KMS-11 (cell line): ENCODE results near the gene CCDC148.

ENCODE experiments used
- H2AFZ ChIP-seq: fragments of 200-600 bp; sonication (generic); 2 replicates; pipeline ENCODE4 v1.6.1; 2016; ENCODE audit warnings: antibody characterized with exemption, mixed run types, low read depth
- H3K27ac ChIP-seq: fragments of 200-600 bp; sonication (generic); 2 replicates; pipeline ENCODE4 v1.6.1; 2016; ENCODE audit warnings: mild to moderate bottlenecking, mixed run types
- H3K27me3 ChIP-seq: fragments of 200-600 bp; sonication (generic); 2 replicates; pipeline ENCODE4 v1.6.1; 2017; ENCODE audit warnings: mild to moderate bottlenecking, low read depth, mixed run types, moderate library complexity; ENCODE audit not compliant: insufficient read depth
- H3K36me3 ChIP-seq: fragments of 200-600 bp; sonication (generic); 2 replicates; pipeline ENCODE4 v1.6.1; 2017; ENCODE audit warnings: mild to moderate bottlenecking, mixed run types; ENCODE audit not compliant: insufficient read depth
- H3K4me1 ChIP-seq: fragments of 200-600 bp; sonication (generic); 2 replicates; pipeline ENCODE4 v1.6.1; 2016; ENCODE audit warnings: mild to moderate bottlenecking, low read depth, mixed run types; ENCODE audit not compliant: poor library complexity, severe bottlenecking
- H3K4me2 ChIP-seq: fragments of 200-600 bp; sonication (generic); 2 replicates; pipeline ENCODE4 v1.7.0; 2016; ENCODE audit warnings: mild to moderate bottlenecking, mixed run types
- H3K4me3 ChIP-seq: fragments of 200-600 bp; sonication (generic); IDR thresholded peaks from 2 replicates; pipeline ENCODE4 v1.6.1; 2017; ENCODE audit warnings: low read depth, low read length, mixed read lengths; ENCODE audit not compliant: insufficient read depth
- H3K79me2 ChIP-seq: fragments of 200-600 bp; sonication (generic); 2 replicates; pipeline ENCODE4 v1.6.1; 2016; ENCODE audit warnings: low read depth, mixed run types; ENCODE audit not compliant: insufficient read depth
- H3K9ac ChIP-seq: fragments of 200-600 bp; sonication (generic); 2 replicates; pipeline ENCODE4 v1.6.1; 2016; ENCODE audit warnings: mild to moderate bottlenecking, mixed run types
- H4K20me1 ChIP-seq: fragments of 200-600 bp; sonication (generic); 2 replicates; pipeline ENCODE4 v1.6.1; 2016; ENCODE audit warnings: mild to moderate bottlenecking, mixed run types; ENCODE audit not compliant: insufficient read depth
- CTCF ChIP-seq: fragments of 200-600 bp; sonication (generic); conservative IDR thresholded peaks from 2 replicates; pipeline ENCODE4 v1.6.1; 2017; ENCODE audit warnings: low read depth, mild to moderate bottlenecking, antibody characterized with exemption, low read length, moderate library complexity, mixed read lengths

The CCDC148 gene

GRCh38 chr2:158487419-158487818 is 30.9 kb upstream of the CCDC148 start:
- H3K4me1 ChIP-seq, result peaks cover 51% of the 10 kb centered on the region
- peak overlapping the region; percentile 18 for H3K4me2 ChIP-seq
- no peak overlapping the region for H3K4me3 ChIP-seq
- TF ChIP-seq CTCF, result no peak
- peaks cover 88% of the 10 kb centered on the region; the same call in 1 of the 2 replicates for H3K79me2 ChIP-seq
- no peak overlapping the region for H2AFZ ChIP-seq
- no peak overlapping the region for H3K27ac ChIP-seq
- no peaks in the 10 kb centered on the region for H3K27me3 ChIP-seq
- no peak overlapping the region for H3K9ac ChIP-seq
- peaks cover 4% of the 10 kb centered on the region; the same call in 1 of the 2 replicates for H4K20me1 ChIP-seq
- no peaks in the 10 kb centered on the region for H3K36me3 ChIP-seq

- Histone ChIP-seq H4K20me1 (peaks cover 4% of the 10 kb centered on the region; the same call in 1 of the 2 replicates), H3K27ac (no peak overlapping the region), H3K27me3 (no peaks in the 10 kb centered on the region), H3K4me2 (peak overlapping the region; percentile 18; the same call in 1 of the 2 replicates), H3K36me3 (no peaks in the 10 kb centered on the region), H3K4me3 (no peak overlapping the region), H2AFZ (no peak overlapping the region), H3K4me1 (peaks cover 51% of the 10 kb centered on the region), H3K9ac (no peak overlapping the region), H3K79me2 (peaks cover 88% of the 10 kb centered on the region; the same call in 1 of the 2 replicates)
- TF ChIP-seq CTCF, result no peak
These were observed 30.4 kb upstream of the CCDC148 start for GRCh38 chr2:158486970-158487325.

GRCh38 chr2:158486150-158486969 is 29.8 kb upstream of the CCDC148 start:
- H3K4me1 ChIP-seq, result peaks cover 51% of the 10 kb centered on the region

GRCh38 chr2:158484892-158485556 is 28.5 kb upstream of the CCDC148 start:
- Histone ChIP-seq H4K20me1 (peaks cover 4% of the 10 kb centered on the region; the same call in 1 of the 2 replicates), H3K79me2 (peaks cover 79% of the 10 kb centered on the region; the same call in 1 of the 2 replicates), H3K4me3 (no peak overlapping the region), H3K4me1 (peaks cover 51% of the 10 kb centered on the region), H3K4me2 (no peak overlapping the region), H3K27ac (no peak overlapping the region), H3K36me3 (no peaks in the 10 kb centered on the region), H2AFZ (no peak overlapping the region), H3K27me3 (no peaks in the 10 kb centered on the region), H3K9ac (no peak overlapping the region)
- TF ChIP-seq CTCF, result no peak

More at GRCh38 chr2:158486150-158486969, 29.8 kb upstream of the CCDC148 start:
- Histone ChIP-seq H3K27ac (no peak overlapping the region), H3K4me3 (no peak overlapping the region), H3K79me2 (peaks cover 88% of the 10 kb centered on the region; the same call in 1 of the 2 replicates), H2AFZ (no peak overlapping the region), H3K4me2 (no peak overlapping the region), H3K9ac (no peak overlapping the region), H3K36me3 (no peaks in the 10 kb centered on the region), H3K27me3 (no peaks in the 10 kb centered on the region), H4K20me1 (peaks cover 4% of the 10 kb centered on the region; the same call in 1 of the 2 replicates)
- no peak for TF ChIP-seq CTCF
